Left cardiac atrium (tissue), 4 donors: ENCODE results near the gene SLC32A1. TPM values are rescaled to one million over a fixed set of nuclear protein-coding genes. Genes with fewer than 3 reads are reported as not detected.

Experiments used
- ATAC-seq, 2 donors: fragments of 200-7000 bp; cut with Tn5 transposase; one replicate each; pipeline ENCODE4 v1.9.1; 2020; ENCODE audit warnings: mild to moderate bottlenecking in 2 of 2, moderate library complexity in 2 of 2
- DNase-seq: peaks from one replicate; pipeline ENCODE4 v3.0.0-alpha.2; 2020
- intact Hi-C, 2 donors: fragments of 100-400 bp; cut with DNase I; formaldehyde crosslinking; loops; one replicate each; pipeline versions ENCODE4 v1.14.1 to v1.15.1; 2022 to 2023
- total RNA-seq, 2 donors: library from RNA; stranded (reverse); fragmentation: NEBNext Ultra II Directional; extraction: Animal tissue kit (Norgen Biotek cat#: 25700); gene quantifications; one replicate each; pipeline ENCODE4 v1.2.1, GENCODE V29; 2021
- donor health status: DM: no; HTN: yes; CAD: no.
- donor health status: DM: no; HTN: yes; CAD: no; lungs with severe emphysema.
- donor health status: DM: yes; HTN: yes; CAD: no.
- donor health status: Dilated cardiomyopathy.

SLC32A1 gene
- total RNA-seq, 2 donors from 2014 or later, result not detected

- intact Hi-C loops, result no loop called here
- no peak for ATAC-seq
- DNase-seq, result no peak
Measured at GRCh38 chr20:38771621-38772020, 47.3 kb downstream of the SLC32A1 start.

- intact Hi-C loops, result no loop called here
- DNase-seq (no peak), ATAC-seq (no peak)
Measured at GRCh38 chr20:38774167-38774566, 49.9 kb downstream of the SLC32A1 start.

- no peak for ATAC-seq
- DNase-seq, result no peak
- intact Hi-C loops, result no loop called here
Measured at GRCh38 chr20:38776363-38776762, 52.1 kb downstream of the SLC32A1 start.

Other genes with a start within 250 kb of the SLC32A1 start
- not detected for gene ADIG, start 143.3 kb upstream of the SLC32A1 start, total RNA-seq
- gene ARHGAP40, start 122.7 kb upstream of the SLC32A1 start, total RNA-seq, result not detected
- 1 to 10 TPM; 3.6 to 5.1 TPM for gene ACTR5, start 24.0 kb downstream of the SLC32A1 start, total RNA-seq
- 1 to 10 TPM; 5.4 to 7.7 TPM for gene PPP1R16B, start 81.2 kb downstream of the SLC32A1 start, total RNA-seq
- gene FAM83D, start 201.9 kb downstream of the SLC32A1 start, total RNA-seq, result under 1 TPM; 0.42 to 0.65 TPM
- gene DHX35, start 237.9 kb downstream of the SLC32A1 start, total RNA-seq, result 10 to 100 TPM in 1 of 2 donors, 1 to 10 TPM in 1; 8.8 to 12.4 TPM